Measurements from ENCODE around the gene NCAPG.

NCAPG gene

GRCh38 chr4:17810260-17811077, at the start of gene NCAPG, which contains the start of gene DCAF16:
Gene NCAPG, plus strand, starts transcription at chr4:17810979. Its CDS starts 99 bp downstream, at chr4:17811078.
Gene DCAF16, minus strand, starts transcription at chr4:17810757. Its CDS starts 6,616 bp downstream, at chr4:17804141.
- Histone ChIP-seq H3K9ac (peak within 1 kb of the TSS; percentile 98), H3K9me3 (no peaks in the 10 kb centered on the region), H3K4me2 (peak within 1 kb of the TSS; percentile 92), H3K27ac (peak within 1 kb of the TSS; percentile 98), H3K36me3 (peaks cover 30% of the 10 kb centered on the region), H3K27me3 (no peaks in the 10 kb centered on the region), H3K4me1 (peaks cover 42% of the 10 kb centered on the region), H4K20me1 (peaks cover 59% of the 10 kb centered on the region), H3K4me3 (peak within 1 kb of the TSS; percentile 90)
- no peak for TF ChIP-seq Cebpa-rat (IDR thresholded peaks at IDR 0.05)

GRCh38 chr4:17761062-17761461, 49.7 kb upstream of the NCAPG start:
- no peak overlapping the region for H3K9ac ChIP-seq
- no peaks in the 10 kb centered on the region for H4K20me1 ChIP-seq
- no peak for TF ChIP-seq Cebpa-rat (IDR thresholded peaks at IDR 0.05)
- H3K4me1 ChIP-seq = no peaks in the 10 kb centered on the region
- H3K4me3 ChIP-seq = no peak overlapping the region
- no peaks in the 10 kb centered on the region for H3K36me3 ChIP-seq
- no peak overlapping the region for H3K27ac ChIP-seq
- H3K4me2 ChIP-seq = no peak overlapping the region
- no peaks in the 10 kb centered on the region for H3K27me3 ChIP-seq
- peaks cover 5% of the 10 kb centered on the region for H3K9me3 ChIP-seq

GRCh38 chr4:17762726-17763125, 48.1 kb upstream of the NCAPG start:
- H3K27me3 ChIP-seq = no peaks in the 10 kb centered on the region
- peaks cover 17% of the 10 kb centered on the region for H3K9me3 ChIP-seq
- H3K4me1 ChIP-seq = no peaks in the 10 kb centered on the region
- no peaks in the 10 kb centered on the region for H3K36me3 ChIP-seq
- no peak for TF ChIP-seq Cebpa-rat (IDR thresholded peaks at IDR 0.05)
- H4K20me1 ChIP-seq = no peaks in the 10 kb centered on the region
- H3K4me3 ChIP-seq = no peak overlapping the region
- H3K27ac ChIP-seq = no peak overlapping the region
- H3K4me2 ChIP-seq = no peak overlapping the region
- H3K9ac ChIP-seq = no peak overlapping the region

GRCh38 chr4:17763416-17763815, 47.4 kb upstream of the NCAPG start:
- no peaks in the 10 kb centered on the region for H3K36me3 ChIP-seq
- H3K9ac ChIP-seq = no peak overlapping the region
- H4K20me1 ChIP-seq = no peaks in the 10 kb centered on the region
- H3K9me3 ChIP-seq = peaks cover 17% of the 10 kb centered on the region
- H3K4me2 ChIP-seq = no peak overlapping the region
- no peak overlapping the region for H3K4me3 ChIP-seq
- no peaks in the 10 kb centered on the region for H3K4me1 ChIP-seq
- no peak overlapping the region for H3K27ac ChIP-seq
- no peaks in the 10 kb centered on the region for H3K27me3 ChIP-seq
- no peak for TF ChIP-seq Cebpa-rat (IDR thresholded peaks at IDR 0.05)

GRCh38 chr4:17763931-17764330, 46.8 kb upstream of the NCAPG start:
- TF ChIP-seq Cebpa-rat (IDR thresholded peaks at IDR 0.05) = no peak

GRCh38 chr4:17765514-17766286, 45.1 kb upstream of the NCAPG start:
- Histone ChIP-seq H3K4me3 (no peak overlapping the region), H3K9me3 (peaks cover 17% of the 10 kb centered on the region), H3K27ac (no peak overlapping the region), H3K36me3 (no peaks in the 10 kb centered on the region), H3K4me2 (no peak overlapping the region), H3K9ac (no peak overlapping the region), H3K27me3 (no peaks in the 10 kb centered on the region), H4K20me1 (no peaks in the 10 kb centered on the region), H3K4me1 (no peaks in the 10 kb centered on the region)
- TF ChIP-seq Cebpa-rat (IDR thresholded peaks at IDR 0.05) = no peak

More at GRCh38 chr4:17763931-17764330, 46.8 kb upstream of the NCAPG start:
- H3K4me1 ChIP-seq = no peaks in the 10 kb centered on the region
- H3K9ac ChIP-seq = no peak overlapping the region
- no peak overlapping the region for H3K27ac ChIP-seq
- no peaks in the 10 kb centered on the region for H3K36me3 ChIP-seq
- H3K4me3 ChIP-seq = no peak overlapping the region
- H3K27me3 ChIP-seq = no peaks in the 10 kb centered on the region
- H4K20me1 ChIP-seq = no peaks in the 10 kb centered on the region
- peaks cover 17% of the 10 kb centered on the region for H3K9me3 ChIP-seq
- no peak overlapping the region for H3K4me2 ChIP-seq

GRCh38 chr4:17766826-17767458, 43.8 kb upstream of the NCAPG start:
- H3K27ac ChIP-seq = no peak overlapping the region
- no peak for TF ChIP-seq Cebpa-rat (IDR thresholded peaks at IDR 0.05)
- H3K9me3 ChIP-seq = peaks cover 17% of the 10 kb centered on the region
- no peaks in the 10 kb centered on the region for H3K36me3 ChIP-seq
- H4K20me1 ChIP-seq = no peaks in the 10 kb centered on the region
- H3K4me3 ChIP-seq = no peak overlapping the region
- no peaks in the 10 kb centered on the region for H3K4me1 ChIP-seq
- no peaks in the 10 kb centered on the region for H3K27me3 ChIP-seq
- H3K9ac ChIP-seq = no peak overlapping the region
- H3K4me2 ChIP-seq = no peak overlapping the region

- Histone ChIP-seq H3K27ac (no peak overlapping the region), H4K20me1 (no peaks in the 10 kb centered on the region), H3K9ac (no peak overlapping the region), H3K4me3 (no peak overlapping the region), H3K4me2 (no peak overlapping the region), H3K9me3 (peaks cover 17% of the 10 kb centered on the region), H3K27me3 (no peaks in the 10 kb centered on the region), H3K36me3 (no peaks in the 10 kb centered on the region), H3K4me1 (no peaks in the 10 kb centered on the region)
- TF ChIP-seq Cebpa-rat (IDR thresholded peaks at IDR 0.05) = no peak
These were observed 41.2 kb upstream of the NCAPG start for GRCh38 chr4:17769406-17770174.

GRCh38 chr4:17770845-17771244, 39.9 kb upstream of the NCAPG start:
- Histone ChIP-seq H3K27me3 (no peaks in the 10 kb centered on the region), H3K9ac (no peak overlapping the region), H3K27ac (no peak overlapping the region), H3K4me1 (no peaks in the 10 kb centered on the region), H3K36me3 (no peaks in the 10 kb centered on the region), H3K4me3 (no peak overlapping the region), H4K20me1 (no peaks in the 10 kb centered on the region), H3K9me3 (peaks cover 14% of the 10 kb centered on the region), H3K4me2 (no peak overlapping the region)
- no peak for TF ChIP-seq Cebpa-rat (IDR thresholded peaks at IDR 0.05)

All from BLaER1 (cell line).